Parathyroid adenoma (tissue), 2 donors: Measurements from ENCODE around the gene C7.

Experiments
- H2AFZ ChIP-seq: fragments of 300-600 bp; sonication (generic); one replicate; pipeline ENCODE4 v1.7.0; 2017; ENCODE audit warnings: antibody characterized with exemption, mild to moderate bottlenecking
- H3K27ac ChIP-seq: fragments of 300-600 bp; sonication (generic); one replicate; pipeline ENCODE4 v1.7.0; 2017
- H3K27me3 ChIP-seq: fragments of 300-600 bp; sonication (generic); one replicate; pipeline ENCODE4 v1.7.0; 2017; ENCODE audit warnings: low read length; ENCODE audit not compliant: control insufficient read depth, insufficient read depth
- H3K36me3 ChIP-seq: fragments of 300-600 bp; sonication (generic); one replicate; pipeline ENCODE4 v1.7.0; 2017; ENCODE audit warnings: low read length; ENCODE audit not compliant: control insufficient read depth, insufficient read depth
- H3K4me1 ChIP-seq: fragments of 300-600 bp; sonication (generic); one replicate; pipeline ENCODE4 v1.7.0; 2017; ENCODE audit warnings: control low read depth
- H3K4me2 ChIP-seq: fragments of 300-600 bp; sonication (generic); one replicate; pipeline ENCODE4 v1.7.0; 2017; ENCODE audit warnings: low read length
- H3K4me3 ChIP-seq: fragments of 300-600 bp; sonication (generic); one replicate; pipeline ENCODE4 v1.7.0; 2017; ENCODE audit warnings: low read depth, low read length
- H3K79me2 ChIP-seq: fragments of 300-600 bp; sonication (generic); one replicate; pipeline ENCODE4 v1.7.0; 2017; ENCODE audit warnings: control low read depth
- H3K9ac ChIP-seq: fragments of 300-600 bp; sonication (generic); one replicate; pipeline ENCODE4 v1.7.0; 2017; ENCODE audit warnings: mild to moderate bottlenecking
- H3K9me3 ChIP-seq: fragments of 300-600 bp; sonication (generic); one replicate; pipeline ENCODE4 v1.7.0; 2017; ENCODE audit warnings: low read length; ENCODE audit not compliant: control insufficient read depth
- TF ChIP-seq, protein P1 (sequence below): fragments of 300-600 bp; sonication (generic); IDR thresholded peaks from one replicate; pipeline ENCODE4 v1.7.0; 2017; ENCODE audit warnings: antibody characterized with exemption, mild to moderate bottlenecking
- donor health status: primary hyperparathyroidism.

The C7 gene

GRCh38 chr5:40976041-40976440, 66.7 kb downstream of the C7 start:
- Histone ChIP-seq H3K4me3 (no peak overlapping the region), H3K4me1 (peaks cover 3% of the 10 kb centered on the region), H3K79me2 (no peaks in the 10 kb centered on the region), H3K9ac (no peak overlapping the region), H3K36me3 (no peaks in the 10 kb centered on the region), H2AFZ (no peak overlapping the region), H3K27ac (no peak overlapping the region), H3K27me3 (no peaks in the 10 kb centered on the region), H3K9me3 (no peaks in the 10 kb centered on the region), H3K4me2 (no peak overlapping the region)
- TF ChIP-seq, protein P1, sequence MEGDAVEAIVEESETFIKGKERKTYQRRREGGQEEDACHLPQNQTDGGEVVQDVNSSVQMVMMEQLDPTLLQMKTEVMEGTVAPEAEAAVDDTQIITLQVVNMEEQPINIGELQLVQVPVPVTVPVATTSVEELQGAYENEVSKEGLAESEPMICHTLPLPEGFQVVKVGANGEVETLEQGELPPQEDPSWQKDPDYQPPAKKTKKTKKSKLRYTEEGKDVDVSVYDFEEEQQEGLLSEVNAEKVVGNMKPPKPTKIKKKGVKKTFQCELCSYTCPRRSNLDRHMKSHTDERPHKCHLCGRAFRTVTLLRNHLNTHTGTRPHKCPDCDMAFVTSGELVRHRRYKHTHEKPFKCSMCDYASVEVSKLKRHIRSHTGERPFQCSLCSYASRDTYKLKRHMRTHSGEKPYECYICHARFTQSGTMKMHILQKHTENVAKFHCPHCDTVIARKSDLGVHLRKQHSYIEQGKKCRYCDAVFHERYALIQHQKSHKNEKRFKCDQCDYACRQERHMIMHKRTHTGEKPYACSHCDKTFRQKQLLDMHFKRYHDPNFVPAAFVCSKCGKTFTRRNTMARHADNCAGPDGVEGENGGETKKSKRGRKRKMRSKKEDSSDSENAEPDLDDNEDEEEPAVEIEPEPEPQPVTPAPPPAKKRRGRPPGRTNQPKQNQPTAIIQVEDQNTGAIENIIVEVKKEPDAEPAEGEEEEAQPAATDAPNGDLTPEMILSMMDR, result no peak

DNA sequence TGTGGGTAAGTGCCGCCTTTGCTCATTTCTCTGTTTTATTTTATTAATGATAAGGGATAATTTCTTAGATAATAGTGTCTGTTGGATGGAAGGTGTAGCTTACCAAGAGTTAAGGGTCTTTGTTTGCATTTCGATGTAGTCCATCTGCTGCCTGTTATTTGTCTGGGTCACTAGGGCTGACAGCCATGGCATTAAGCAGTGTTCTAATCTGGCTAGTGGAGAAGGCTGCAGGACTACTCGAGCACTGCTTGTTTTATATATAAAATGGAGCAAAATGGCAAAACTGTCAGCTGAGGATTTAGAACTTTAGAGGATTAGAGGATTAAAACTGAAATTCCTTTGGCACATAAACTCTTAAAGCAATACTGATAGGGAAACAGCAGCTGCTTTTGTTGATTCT, 67.5 kb downstream of the C7 start:
- no peaks in the 10 kb centered on the region for H3K79me2 ChIP-seq
- H3K36me3 ChIP-seq, result no peaks in the 10 kb centered on the region
- no peak overlapping the region for H3K4me3 ChIP-seq
- TF ChIP-seq, protein P1, result no peak
- H3K9me3 ChIP-seq, result no peaks in the 10 kb centered on the region
- H3K4me1 ChIP-seq, result peaks cover 3% of the 10 kb centered on the region
- H2AFZ ChIP-seq, result peak overlapping the region; percentile 19
- H3K9ac ChIP-seq, result no peak overlapping the region
- H3K27ac ChIP-seq, result no peak overlapping the region
- no peak overlapping the region for H3K4me2 ChIP-seq
- H3K27me3 ChIP-seq, result no peaks in the 10 kb centered on the region

- H3K27ac ChIP-seq, result no peak overlapping the region
- no peak overlapping the region for H3K4me3 ChIP-seq
- H3K4me1 ChIP-seq, result no peaks in the 10 kb centered on the region
- no peaks in the 10 kb centered on the region for H3K36me3 ChIP-seq
- no peaks in the 10 kb centered on the region for H3K27me3 ChIP-seq
- no peaks in the 10 kb centered on the region for H3K9me3 ChIP-seq
- TF ChIP-seq, protein P1, result no peak
- H2AFZ ChIP-seq, result no peak overlapping the region
- no peak overlapping the region for H3K4me2 ChIP-seq
- no peaks in the 10 kb centered on the region for H3K79me2 ChIP-seq
- H3K9ac ChIP-seq, result no peak overlapping the region
Measured at GRCh38 chr5:40981420-40981819, 72.1 kb downstream of the C7 start.

GRCh38 chr5:40983781-40984180, 74.5 kb downstream of the C7 start:
- H2AFZ ChIP-seq, result no peak overlapping the region
- no peaks in the 10 kb centered on the region for H3K36me3 ChIP-seq
- H3K4me3 ChIP-seq, result no peak overlapping the region
- no peaks in the 10 kb centered on the region for H3K79me2 ChIP-seq
- TF ChIP-seq, protein P1, result no peak
- no peaks in the 10 kb centered on the region for H3K27me3 ChIP-seq
- no peaks in the 10 kb centered on the region for H3K4me1 ChIP-seq
- H3K4me2 ChIP-seq, result no peak overlapping the region
- no peak overlapping the region for H3K9ac ChIP-seq
- no peak overlapping the region for H3K27ac ChIP-seq
- H3K9me3 ChIP-seq, result no peaks in the 10 kb centered on the region

DNA sequence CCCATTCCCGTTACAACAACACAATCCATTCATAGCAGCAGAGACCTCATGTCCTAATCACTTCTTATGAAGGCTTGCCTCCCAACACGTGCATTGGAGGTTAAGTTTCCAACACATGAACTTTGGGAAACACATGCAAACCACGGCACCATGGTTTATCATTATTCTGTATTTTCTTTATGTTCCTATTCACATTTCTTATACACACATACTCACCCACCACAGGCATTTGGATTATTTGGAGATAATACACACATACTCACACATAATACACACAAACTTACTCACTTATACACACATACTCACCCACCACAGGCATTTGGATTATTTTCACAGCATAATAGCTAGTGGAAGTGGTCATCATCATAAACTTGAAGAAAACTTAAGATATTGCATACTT, 75.6 kb downstream of the C7 start:
- Histone ChIP-seq H2AFZ (no peak overlapping the region), H3K27me3 (no peaks in the 10 kb centered on the region), H3K79me2 (no peaks in the 10 kb centered on the region), H3K27ac (no peak overlapping the region), H3K4me2 (no peak overlapping the region), H3K36me3 (no peaks in the 10 kb centered on the region), H3K4me3 (no peak overlapping the region), H3K9ac (no peak overlapping the region), H3K9me3 (no peaks in the 10 kb centered on the region), H3K4me1 (no peaks in the 10 kb centered on the region)
- TF ChIP-seq, protein P1, result no peak
